Measurements from ENCODE around the gene PTGER2. TPM values are rescaled to one million over a fixed set of nuclear protein-coding genes. Genes with fewer than 3 reads are reported as not detected.

PTGER2 gene
- total RNA-seq, 1 donor = 43.6 TPM

GRCh38 chr14:52333823-52334657 is 19.9 kb downstream of the PTGER2 start:
- DNase-seq (ENCODE audit: low read depth in 2 of 3, low spot score in 2 of 3) = peak in 1 of 3 donors; percentile 59

- no peak for DNase-seq (ENCODE audit: low read depth in 2 of 3, low spot score in 2 of 3)
Measured at GRCh38 chr14:52336241-52336640, 22.1 kb downstream of the PTGER2 start.

- no peak for DNase-seq (ENCODE audit: low read depth in 2 of 3, low spot score in 2 of 3)
Measured at GRCh38 chr14:52338051-52338681, 24.1 kb downstream of the PTGER2 start.

- no peak for DNase-seq (ENCODE audit: low read depth in 2 of 3, low spot score in 2 of 3)
Measured at GRCh38 chr14:52339262-52339661, 25.1 kb downstream of the PTGER2 start.

DNA sequence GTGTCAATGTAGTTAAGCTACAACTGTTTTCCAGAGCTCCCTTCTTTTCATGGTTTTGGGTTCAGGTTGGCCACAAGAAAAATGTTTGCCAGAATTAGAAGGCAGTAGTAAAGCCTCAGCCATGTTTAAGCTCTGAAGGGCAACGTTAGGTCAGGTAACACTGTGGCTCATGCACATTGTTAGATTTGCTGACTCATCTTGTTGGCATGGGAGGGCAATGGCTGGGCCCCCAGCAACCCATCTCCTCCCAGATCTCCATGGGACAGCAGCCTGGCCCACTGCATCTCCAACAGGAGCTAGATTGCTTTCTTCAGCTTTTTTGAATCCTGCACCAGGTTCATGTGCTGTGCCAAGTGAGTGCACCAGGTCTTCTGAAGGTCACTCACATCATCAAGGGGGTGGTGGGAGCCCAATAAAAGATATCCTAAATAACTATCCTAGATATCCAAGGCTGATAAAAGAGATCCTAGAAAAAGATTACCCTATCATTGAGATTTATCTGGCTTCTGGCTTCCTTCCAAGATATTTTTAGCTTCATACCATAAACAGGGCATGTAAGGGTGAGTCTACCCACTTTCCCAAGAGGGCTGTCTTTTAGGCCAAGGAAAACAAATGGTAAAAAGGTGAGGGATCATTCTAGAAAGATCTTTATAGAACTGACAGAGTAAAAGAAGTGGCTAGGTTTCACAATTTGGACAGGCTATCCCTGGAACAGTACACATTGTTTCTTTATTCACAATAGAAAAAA is 28.9 kb downstream of the PTGER2 start:
- no peak for DNase-seq (ENCODE audit: low read depth in 2 of 3, low spot score in 2 of 3)

GRCh38 chr14:52346778-52347177 is 32.7 kb downstream of the PTGER2 start:
- no peak for DNase-seq (ENCODE audit: low read depth in 2 of 3, low spot score in 2 of 3)

DNA sequence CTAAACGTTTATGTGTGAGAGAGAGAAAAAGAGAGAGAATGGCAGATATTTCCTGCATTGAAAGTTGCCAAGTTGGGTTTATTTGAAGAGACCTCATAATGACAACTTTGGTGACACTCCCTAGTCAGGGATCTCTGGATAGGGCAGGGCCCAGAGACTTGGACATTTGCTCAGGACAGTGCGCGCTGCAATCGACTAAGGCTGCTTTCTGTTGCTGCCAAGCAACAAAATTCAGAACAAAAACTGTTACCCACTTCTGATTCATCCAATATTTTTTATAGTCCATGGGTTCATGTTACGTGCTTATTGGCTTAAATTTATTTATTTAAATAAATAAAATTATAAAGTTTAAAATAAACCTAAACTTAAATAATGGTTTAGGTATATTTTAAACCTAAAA is 34.2 kb downstream of the PTGER2 start:
- DNase-seq (ENCODE audit: low read depth in 2 of 3, low spot score in 2 of 3) = no peak

GRCh38 chr14:52348776-52349175 is 34.7 kb downstream of the PTGER2 start:
- DNase-seq (ENCODE audit: low read depth in 2 of 3, low spot score in 2 of 3) = no peak

DNA sequence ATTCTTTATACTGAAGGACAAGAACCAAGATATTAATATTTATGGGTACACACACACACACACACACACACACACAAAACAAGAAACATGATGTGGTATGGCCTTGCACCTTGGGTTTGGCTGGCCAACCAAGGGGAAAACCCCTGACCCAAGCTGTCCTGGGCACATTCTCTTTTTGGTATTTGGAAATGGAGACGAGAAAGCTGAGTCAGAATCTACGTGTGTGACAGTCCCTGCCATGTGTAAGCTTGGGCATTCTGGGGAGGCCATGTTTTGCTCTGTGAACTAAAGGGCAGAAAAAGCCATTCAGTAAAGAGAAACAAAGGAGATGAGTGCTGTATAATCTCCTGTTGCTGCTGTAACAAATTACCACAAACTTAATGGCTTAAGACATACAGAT is 35.6 kb downstream of the PTGER2 start:
- no peak for DNase-seq (ENCODE audit: low read depth in 2 of 3, low spot score in 2 of 3)

GRCh38 chr14:52350445-52350844 is 36.3 kb downstream of the PTGER2 start:
- no peak for DNase-seq (ENCODE audit: low read depth in 2 of 3, low spot score in 2 of 3)

DNA sequence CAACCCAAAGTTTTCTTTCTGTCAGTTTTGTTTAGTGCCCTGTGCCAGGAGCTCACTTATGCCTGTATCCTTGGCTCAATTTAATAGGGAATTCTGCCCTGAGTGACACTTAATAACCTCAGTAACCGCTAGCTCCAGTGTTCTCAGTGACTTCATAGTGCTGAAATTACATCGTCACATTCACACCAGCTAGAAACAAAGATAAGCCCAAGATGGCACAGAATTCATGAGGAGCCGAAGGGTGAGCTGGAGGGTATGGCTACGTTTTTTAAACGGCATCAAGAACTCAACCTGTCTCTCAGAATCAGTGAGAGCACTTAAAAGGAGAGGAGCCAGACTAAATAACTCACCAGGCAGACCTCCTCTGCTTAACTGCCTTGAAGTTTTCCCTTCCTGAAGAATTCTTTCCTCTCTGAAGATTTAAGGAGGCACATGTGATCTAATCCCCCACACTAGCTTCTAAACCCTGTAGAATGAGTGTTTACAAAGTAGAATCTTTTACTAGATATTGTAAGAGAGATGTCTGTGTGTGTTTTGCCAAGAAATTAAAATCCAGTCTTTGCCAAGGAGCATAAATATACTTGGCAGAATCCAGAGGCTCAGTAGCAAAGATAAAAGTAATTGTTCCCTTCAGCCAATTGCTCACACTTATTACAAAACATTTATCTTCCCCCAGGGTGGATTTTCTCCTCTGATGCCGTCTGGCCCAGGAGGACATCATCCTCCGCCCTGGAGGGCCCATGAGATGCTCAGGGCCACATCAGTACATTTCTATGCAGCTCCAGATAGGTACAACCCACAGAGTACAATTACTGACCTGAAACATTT is 37.3 kb downstream of the PTGER2 start:
- no peak for DNase-seq (ENCODE audit: low read depth in 2 of 3, low spot score in 2 of 3)

DNA sequence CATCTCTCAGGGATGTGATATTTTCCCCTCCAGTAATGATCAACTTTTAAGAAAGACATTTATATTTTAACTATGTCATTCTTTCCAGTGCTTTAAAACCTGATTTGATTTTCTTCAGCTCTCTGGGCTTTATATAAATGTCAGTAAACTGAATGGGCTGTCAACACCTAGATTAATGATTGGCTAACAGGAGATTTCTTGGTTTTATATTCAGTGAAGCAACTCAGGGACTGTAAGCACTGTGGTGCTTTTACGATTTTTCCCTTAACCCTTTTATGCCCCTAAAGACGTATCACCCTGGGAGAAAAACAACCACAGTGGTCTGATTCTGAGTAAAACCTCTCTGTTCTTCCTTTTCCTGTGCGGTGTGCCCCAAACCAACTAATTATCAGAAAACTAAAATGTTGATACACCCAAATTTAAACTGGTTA is 38.0 kb downstream of the PTGER2 start:
- peak in 1 of 3 donors; percentile 32 for DNase-seq (ENCODE audit: low read depth in 2 of 3, low spot score in 2 of 3)

DNA sequence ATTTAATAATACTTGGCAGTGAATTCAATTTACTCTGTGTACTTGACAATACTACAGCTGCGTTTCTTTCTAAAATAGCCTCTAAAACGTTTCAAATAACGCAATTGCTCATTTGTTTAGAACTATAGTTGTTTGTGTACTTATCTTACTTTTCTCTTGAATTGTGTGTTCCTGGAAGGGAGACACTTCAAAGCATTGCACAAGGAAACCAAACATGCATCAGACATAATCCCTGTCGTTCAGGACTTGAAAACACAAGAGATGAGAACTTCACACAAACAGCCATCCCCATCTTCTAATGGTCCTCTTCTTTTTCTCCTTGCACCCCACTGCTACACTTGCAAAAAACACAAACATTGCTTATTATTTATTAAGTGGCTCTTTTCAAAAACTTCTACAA is 38.5 kb downstream of the PTGER2 start:
- DNase-seq (ENCODE audit: low read depth in 2 of 3, low spot score in 2 of 3) = no peak

DNA sequence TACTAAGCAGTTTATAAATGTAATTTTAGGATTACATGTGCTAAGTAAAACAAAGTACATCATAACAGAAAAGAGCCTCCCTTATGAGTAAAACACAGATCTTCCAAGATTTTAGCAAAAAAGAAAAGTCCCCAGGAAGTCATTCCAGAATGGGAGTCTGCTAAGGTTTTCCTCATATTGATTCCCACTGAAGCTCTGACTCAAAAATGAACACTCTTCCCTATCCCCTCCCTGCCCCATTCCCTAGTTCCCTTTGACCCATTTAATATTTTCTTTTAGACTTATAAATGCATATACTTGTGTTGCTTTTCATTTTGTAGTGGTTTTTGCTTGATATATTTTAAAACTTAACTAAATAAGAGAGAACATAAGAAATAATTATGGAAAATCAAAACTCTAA is 40.1 kb downstream of the PTGER2 start:
- DNase-seq (ENCODE audit: low read depth in 2 of 3, low spot score in 2 of 3) = no peak

GRCh38 chr14:52355016-52355431 is 40.9 kb downstream of the PTGER2 start:
- peak in 2 of 3 donors; percentile 20 to 32 for DNase-seq (ENCODE audit: low read depth in 2 of 3, low spot score in 2 of 3)

GRCh38 chr14:52355526-52355925 is 41.4 kb downstream of the PTGER2 start:
- DNase-seq (ENCODE audit: low read depth in 2 of 3, low spot score in 2 of 3) = no peak

DNA sequence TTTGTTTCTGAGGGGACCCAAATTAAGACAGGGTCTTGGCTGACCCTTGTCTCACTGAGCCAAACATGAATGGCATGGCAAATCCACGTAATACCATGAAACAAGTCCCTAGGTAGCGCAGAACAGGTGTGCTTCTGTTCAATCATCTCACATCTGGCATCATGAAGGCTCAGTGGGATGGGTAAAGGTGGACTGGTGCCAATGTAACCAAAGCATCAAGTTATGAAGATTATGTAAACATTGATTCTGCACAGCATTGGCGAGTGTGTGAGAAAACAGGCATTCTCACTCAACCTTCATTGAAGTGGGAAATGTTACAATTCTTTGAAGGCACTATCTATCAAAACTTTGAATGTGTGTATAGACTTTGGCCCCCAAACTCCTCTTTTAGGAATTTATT is 41.9 kb downstream of the PTGER2 start:
- no peak for DNase-seq (ENCODE audit: low read depth in 2 of 3, low spot score in 2 of 3)

DNA sequence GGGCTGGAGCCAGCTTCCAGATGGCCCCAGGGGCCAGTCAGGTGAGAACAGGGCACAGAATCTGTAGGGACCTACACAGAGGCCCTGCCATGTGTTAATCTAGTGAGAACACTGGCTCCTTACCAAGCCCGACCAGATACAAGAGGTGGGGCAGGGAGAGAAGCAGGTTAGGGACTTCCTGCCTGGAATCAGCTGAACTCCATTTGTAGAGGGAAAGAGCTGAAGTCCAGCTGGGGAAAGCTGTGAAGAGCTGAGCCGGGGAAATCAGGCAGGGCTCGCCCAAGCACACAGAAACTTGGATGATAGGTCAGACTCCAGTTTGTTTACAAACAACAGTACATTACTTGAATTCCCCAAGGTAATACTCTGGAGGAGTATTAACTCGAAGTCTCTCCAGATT is 46.7 kb downstream of the PTGER2 start:
- DNase-seq (ENCODE audit: low read depth in 2 of 3, low spot score in 2 of 3) = no peak

DNA sequence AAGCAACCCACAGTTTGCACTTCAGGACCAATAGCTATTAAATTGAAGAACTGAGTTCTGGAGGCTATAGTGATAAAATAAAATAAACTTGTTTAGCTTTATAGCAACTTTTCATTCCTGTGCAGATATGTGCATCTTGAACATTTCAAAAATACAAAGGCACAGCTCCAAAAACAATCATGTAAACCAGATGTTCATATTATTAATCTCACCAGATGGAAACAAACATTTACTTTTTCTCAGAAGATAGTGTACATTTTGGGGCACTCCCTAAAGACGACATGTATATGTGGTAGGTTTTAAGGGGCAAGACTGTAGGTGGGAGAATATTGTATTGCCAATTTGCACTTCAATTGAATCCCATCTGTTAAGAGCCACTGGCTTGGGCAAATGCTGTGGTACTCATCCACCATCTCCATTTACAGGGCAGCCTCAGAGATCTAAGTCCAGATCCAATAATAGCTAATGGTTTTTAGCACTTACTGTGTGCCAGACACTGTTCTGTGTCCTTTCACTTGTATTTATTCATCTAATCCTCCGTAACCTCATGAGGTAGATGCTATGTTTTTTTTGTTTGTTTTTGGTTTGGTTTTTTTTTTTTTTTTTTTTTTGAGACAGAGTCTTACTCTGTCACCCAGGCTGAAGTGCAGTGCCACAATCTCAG is 49.1 kb downstream of the PTGER2 start:
- no peak for DNase-seq (ENCODE audit: low read depth in 2 of 3, low spot score in 2 of 3)

DNA sequence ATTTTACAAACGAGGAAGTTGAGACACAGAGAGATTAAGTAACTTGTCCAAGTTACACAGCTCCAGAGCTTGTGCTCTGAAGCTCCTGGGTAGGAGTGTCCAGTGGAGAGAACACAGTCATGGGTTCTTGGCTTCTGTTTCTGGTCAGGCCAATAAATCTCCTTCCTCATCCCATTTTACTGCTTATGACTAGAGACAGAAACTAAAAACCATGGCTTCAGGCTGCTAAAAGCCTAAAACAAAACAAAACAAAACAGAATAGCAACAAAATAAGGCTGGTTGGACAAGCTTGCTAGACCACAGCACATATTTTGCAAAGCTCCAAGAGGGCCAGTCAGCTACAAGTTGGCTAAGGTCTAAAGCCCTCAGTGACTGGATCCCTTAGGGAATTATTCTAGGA is 49.8 kb downstream of the PTGER2 start:
- no peak for DNase-seq (ENCODE audit: low read depth in 2 of 3, low spot score in 2 of 3)

All from hematopoietic multipotent progenitor cell (in vitro differentiated cells).